H1 (cell line): Measurements from ENCODE around the gene RAD51B. TPM values are rescaled to one million over a fixed set of nuclear protein-coding genes. Genes with fewer than 3 reads are reported as not detected.

Experiments used
- CTCF ChIA-PET: fragments of 300-600 bp; sonication (Branson Sonifier 250); formaldehyde crosslinking; loops from one replicate; lab custom pipeline; 2021; ENCODE audit not compliant: partially characterized antibody; lab: Charles Lee
- POLR2A ChIA-PET: fragments of 300-600 bp; sonication (Branson Sonifier 250); formaldehyde crosslinking; loops from one replicate; lab custom pipeline; 2021; ENCODE audit warnings: inconsistent platforms; ENCODE audit not compliant: partially characterized antibody; lab: Charles Lee
- DNase-seq, 2 experiments: peaks; one replicate each; pipeline versions ENCODE4 v3.0.0 to v3.0.0-alpha.2; 2010 to 2022; ENCODE audit warnings: low spot score in 2 of 2, low read depth in 1 of 2, mixed read lengths in 1 of 2
- FAIRE-seq: peaks from 2 replicates; lab custom pipeline; 2011; peaks lifted over from hg19 to GRCh38; lab: Jason Lieb, UNC
- H2AFZ ChIP-seq: 2 replicates; pipeline ENCODE4 v1.8.1; 2012; ENCODE audit warnings: low read length, inconsistent platforms
- H2AK5ac ChIP-seq: 2 replicates; pipeline ENCODE4 v1.6.1; 2013; ENCODE audit warnings: low read depth, low read length
- H2BK120ac ChIP-seq: replicated peaks from 2 replicates; pipeline ENCODE3; 2013; ENCODE audit warnings: low read depth, low read length, inconsistent platforms
- H2BK12ac ChIP-seq: 2 replicates; pipeline ENCODE4 v1.6.1; 2013; ENCODE audit warnings: low read depth, low read length
- H2BK15ac ChIP-seq: 2 replicates; pipeline ENCODE4 v1.6.1; 2013; ENCODE audit warnings: low read length
- H2BK20ac ChIP-seq: 2 replicates; pipeline ENCODE4 v1.6.1; 2013; ENCODE audit warnings: low read length
- H2BK5ac ChIP-seq: 2 replicates; pipeline ENCODE4 v1.6.1; 2013; ENCODE audit warnings: low read depth, low read length
- H3K14ac ChIP-seq: 2 replicates; pipeline ENCODE4 v1.6.1; 2013; ENCODE audit warnings: inconsistent platforms; ENCODE audit not compliant: insufficient read length
- H3K18ac ChIP-seq: 2 replicates; pipeline ENCODE4 v1.6.1; 2013; ENCODE audit warnings: low read length; ENCODE audit errors: extremely low read depth
- H3K23ac ChIP-seq: 2 replicates; pipeline ENCODE4 v1.6.1; 2013; ENCODE audit warnings: inconsistent platforms; ENCODE audit not compliant: insufficient read length
- H3K23me2 ChIP-seq: 2 replicates; pipeline ENCODE4 v1.6.1; 2013; ENCODE audit warnings: low read depth, low read length
- H3K27ac ChIP-seq: 2 replicates; pipeline ENCODE4 v1.6.1; 2011; ENCODE audit warnings: low read depth, low read length, inconsistent platforms
- H3K27me3 ChIP-seq, 4 experiments: replicated peaks in 1 of 4; 1 replicate in 1 of 4; 2 replicates in 3 of 4; pipeline versions ENCODE4 v1.6.1 to v1.8.1; 2011 to 2013; ENCODE audit warnings: low read length in 3 of 4, mild to moderate bottlenecking in 3 of 4, inconsistent platforms in 2 of 4, mixed read lengths in 2 of 4, moderate library complexity in 1 of 4; ENCODE audit not compliant: control insufficient read depth in 3 of 4, insufficient read depth in 3 of 4; ENCODE audit errors: extremely low read depth in 1 of 4
- H3K36me3 ChIP-seq, 4 experiments: 2 replicates each; pipeline versions ENCODE4 v1.6.1 to v1.8.1; 2011 to 2013; ENCODE audit warnings: mild to moderate bottlenecking in 4 of 4, low read length in 3 of 4, moderate library complexity in 2 of 4, control low read depth in 1 of 4, inconsistent platforms in 1 of 4; ENCODE audit not compliant: insufficient read depth in 4 of 4, control insufficient read depth in 2 of 4
- H3K4ac ChIP-seq: replicated peaks from 2 replicates; pipeline ENCODE3; 2013; ENCODE audit warnings: low read length, low read depth, mixed read lengths, inconsistent platforms; ENCODE audit not compliant: insufficient read length
- H3K4me1 ChIP-seq, 4 experiments: replicated peaks in 1 of 4; 1 replicate in 1 of 4; 2 replicates in 3 of 4; pipeline versions ENCODE4 v1.6.1 to v1.8.1; 2011 to 2013; ENCODE audit warnings: low read length in 3 of 4, inconsistent platforms in 2 of 4, mixed read lengths in 1 of 4; ENCODE audit not compliant: insufficient read depth in 4 of 4, control insufficient read depth in 3 of 4
- H3K4me2 ChIP-seq, 2 experiments: 2 replicates each; pipeline versions ENCODE4 v1.6.1 to v1.8.1; 2011 to 2013; ENCODE audit warnings: low read depth in 2 of 2, low read length in 2 of 2, control low read depth in 1 of 2, inconsistent platforms in 1 of 2, mild to moderate bottlenecking in 1 of 2; ENCODE audit not compliant: insufficient read depth in 1 of 2
- H3K4me3 ChIP-seq, 4 experiments: fragments of 200-600, 300-600 bp in 1 of 4; sonication (generic), shearing (Covaris generic), sonication (Bioruptor Twin) in 1 of 4; 2 replicates each; pipeline versions ENCODE4 v1.5.1 to v1.8.1; 2011 to 2016; ENCODE audit warnings: low read length in 4 of 4, low read depth in 3 of 4, control low read depth in 2 of 4, inconsistent platforms in 2 of 4, mild to moderate bottlenecking in 2 of 4, mixed read lengths in 1 of 4, moderate library complexity in 1 of 4; ENCODE audit not compliant: insufficient read depth in 2 of 4; ENCODE audit errors: extremely low read depth in 1 of 4
- H3K56ac ChIP-seq: replicated peaks from 2 replicates; pipeline ENCODE3; 2013; ENCODE audit warnings: low read depth, mild to moderate bottlenecking, mixed read lengths, low read length, inconsistent platforms; ENCODE audit not compliant: insufficient read length
- H3K79me1 ChIP-seq: 2 replicates; pipeline ENCODE4 v1.6.1; 2013; ENCODE audit warnings: low read depth, low read length, control low read depth
- H3K79me2 ChIP-seq, 2 experiments: 2 replicates each; pipeline versions ENCODE4 v1.6.1 to v1.8.1; 2012 to 2013; ENCODE audit warnings: low read length in 2 of 2, mild to moderate bottlenecking in 2 of 2, inconsistent platforms in 1 of 2; ENCODE audit not compliant: insufficient read depth in 2 of 2, control insufficient read depth in 1 of 2
- H3K9ac ChIP-seq, 4 experiments: replicated peaks in 1 of 4; 1 replicate in 1 of 4; 2 replicates in 3 of 4; pipeline versions ENCODE4 v1.6.1 to v1.8.1; 2011 to 2013; ENCODE audit warnings: low read depth in 3 of 4, low read length in 3 of 4, control low read depth in 2 of 4, mild to moderate bottlenecking in 2 of 4, moderate library complexity in 2 of 4, inconsistent platforms in 1 of 4; ENCODE audit errors: extremely low read depth in 1 of 4
- H3K9me3 ChIP-seq, 2 experiments: 2 replicates each; pipeline versions ENCODE4 v1.6.1 to v1.8.1; 2012 to 2013; ENCODE audit warnings: mild to moderate bottlenecking in 2 of 2, moderate library complexity in 2 of 2, control low read depth in 1 of 2, inconsistent platforms in 1 of 2, low read depth in 1 of 2, low read length in 1 of 2, mixed read lengths in 1 of 2; ENCODE audit not compliant: insufficient read depth in 2 of 2
- H4K20me1 ChIP-seq, 2 experiments: replicated peaks in 1 of 2; 2 replicates each; pipeline versions ENCODE3 to v1.8.1; 2011 to 2013; ENCODE audit warnings: inconsistent platforms in 2 of 2, low read length in 2 of 2, mild to moderate bottlenecking in 1 of 2; ENCODE audit not compliant: insufficient read depth in 2 of 2, control insufficient read depth in 1 of 2
- H4K5ac ChIP-seq: 2 replicates; pipeline ENCODE4 v1.6.1; 2013; ENCODE audit warnings: low read length, low read depth, mixed read lengths, inconsistent platforms; ENCODE audit not compliant: insufficient read length
- H4K8ac ChIP-seq: 2 replicates; pipeline ENCODE4 v1.8.0; 2013; ENCODE audit warnings: mild to moderate bottlenecking, moderate library complexity, low read length, inconsistent platforms; ENCODE audit not compliant: insufficient read depth; ENCODE audit errors: extremely low read depth
- H4K91ac ChIP-seq: replicated peaks from 2 replicates; pipeline ENCODE3; 2013; ENCODE audit warnings: low read length, mixed read lengths, inconsistent platforms; ENCODE audit not compliant: insufficient read length
- CBX5 ChIP-seq: fragments of 300-800, 300-1000 bp; sonication (generic); IDR thresholded peaks from 2 replicates; pipeline ENCODE4 v1.7.1; 2016; ENCODE audit warnings: antibody characterized with exemption, low read length, low read depth
- EZH2 ChIP-seq: fragments of 200-600 bp; sonication (generic); IDR thresholded peaks from 2 replicates; pipeline ENCODE4 v1.7.1; 2012; ENCODE audit warnings: low read depth, mild to moderate bottlenecking, moderate library complexity, low read length, inconsistent platforms; ENCODE audit not compliant: severe bottlenecking
- KDM1A ChIP-seq: fragments of 200-600, 300-600 bp; sonication (generic); IDR thresholded peaks from 2 replicates; pipeline ENCODE4 v1.7.1; 2016; ENCODE audit warnings: mild to moderate bottlenecking, low read length, borderline replicate concordance
- POU5F1 ChIP-seq: IDR thresholded peaks from 2 replicates; pipeline ENCODE4 v1.6.1; 2011; ENCODE audit warnings: low read depth, mild to moderate bottlenecking, low read length, moderate library complexity
- RXRA ChIP-seq: IDR thresholded peaks from 2 replicates; pipeline ENCODE4 v1.6.1; 2011; ENCODE audit warnings: low read depth, mild to moderate bottlenecking, low read length, moderate library complexity; ENCODE audit not compliant: insufficient read depth
- YY1 ChIP-seq: IDR thresholded peaks from 2 replicates; pipeline ENCODE4 v1.6.1; 2011; ENCODE audit warnings: low read depth, mild to moderate bottlenecking, low read length
- WGBS, 2 experiments: shearing (Covaris generic) in 1 of 2; methylation state at CpG; one replicate each; pipeline versions ENCODE4 v1.1.6 to v1.1.7; 2013 to 2015; ENCODE audit warnings: low lambda C conversion rate in 2 of 2, mixed read lengths in 2 of 2, inconsistent platforms in 1 of 2, low coverage in 1 of 2, missing lambda C conversion rate in 1 of 2; ENCODE audit not compliant: insufficient replicate concordance in 2 of 2, insufficient coverage in 1 of 2, insufficient read length in 1 of 2; ENCODE audit errors: extremely low coverage in 1 of 2, missing lambda C conversion rate in 1 of 2; 5-methylcytosine and 5-hydroxymethylcytosine counted together
- polyA plus RNA-seq, 7 experiments: library from polyadenylated mRNA; depleted of rRNA in 3 of 7; stranded (reverse) in 5 of 7; unstranded in 2 of 7; fragments of >200 nt in 5 of 7; fragments of 200-250 nt in 2 of 7; gene quantifications; 1 replicate in 5 of 7; 2 replicates in 1 of 7; 4 replicates in 1 of 7; pipeline versions ENCODE4 v1.2.1 to v1.2.3, GENCODE V29; 2011 to 2013; ENCODE audit warnings: missing spikeins in 2 of 7, mixed read lengths in 2 of 7
- total RNA-seq: library from RNA; stranded (reverse); fragmentation: NEBNext Ultra II Directional; extraction: Animal tissue kit (Norgen Biotek cat#: 25700); gene quantifications from 2 replicates; pipeline ENCODE4 v1.2.1, GENCODE V29; 2021

The RAD51B gene
- total and polyA plus RNA-seq, 2 of the 8 experiments (the other 6 are each of a cell fraction or from before 2014, with no cell fraction given): 3.9 to 14.9 TPM

GRCh38 chr14:68539789-68540188 lies 720.2 kb downstream of the RAD51B start:
- 94% methylated on average over 3 of the region's 3 CpGs; no CpG with 5 or more reads in 1 of the 2 experiments for WGBS, 2 experiments
- Histone ChIP-seq H3K23me2 (no peaks in the 10 kb centered on the region), H3K56ac (no peak overlapping the region), H3K4ac (no peak overlapping the region), H3K9ac (no peak overlapping the region), H3K23ac (no peak overlapping the region), H4K8ac (no peak overlapping the region), H2AK5ac (no peak overlapping the region), H2BK5ac (no peak overlapping the region), H4K20me1 (no peaks in the 10 kb centered on the region), H3K27me3 (no peaks in the 10 kb centered on the region; a peak in 1 of 7 replicates), H2AFZ (no peak overlapping the region), H3K14ac (no peak overlapping the region), H3K36me3 (no peaks in the 10 kb centered on the region), H2BK15ac (no peak overlapping the region), H4K5ac (no peak overlapping the region), H3K4me1 (no peaks in the 10 kb centered on the region), H2BK20ac (no peak overlapping the region), H3K18ac (no peak overlapping the region), H3K79me1 (no peaks in the 10 kb centered on the region), H4K91ac (no peak overlapping the region), H3K27ac (no peak overlapping the region), H3K4me3 (no peak overlapping the region), H2BK120ac (no peak overlapping the region), H3K79me2 (no peaks in the 10 kb centered on the region), H3K4me2 (no peak overlapping the region), H3K9me3 (no peaks in the 10 kb centered on the region), H2BK12ac (no peak overlapping the region)
- FAIRE-seq: no peak
- POLR2A ChIA-PET: no interaction called here
- DNase-seq: no peak
- TF ChIP-seq KDM1A (no peak), EZH2 (no peak), POU5F1 (no peak), YY1 (no peak), CBX5 (no peak), RXRA (no peak)
- CTCF ChIA-PET: interaction anchor here (0.9 to 1.5 kb wide), 3 partner anchors 21 to 291 kb away, joined by 3 to 5 read pairs (median 3); no protein-coding TSS in a partner anchor
